CD14-positive monocyte (primary cell): ENCODE results near the gene YRDC. TPM values are rescaled to one million over a fixed set of nuclear protein-coding genes. Genes with fewer than 3 reads are reported as not detected.
A peak's percentile ranks its signal among the peaks of the same experiment; 100 is the strongest.

Source experiments
- DNase-seq, 3 donors: peaks; one replicate each; pipeline ENCODE4 v3.0.0-alpha.2; 2011 to 2022
- H2AFZ ChIP-seq: 2 replicates; pipeline ENCODE4 v1.6.0; 2012; ENCODE audit warnings: mild to moderate bottlenecking, low read depth, low read length, inconsistent platforms; ENCODE audit not compliant: insufficient read depth, poor library complexity, severe bottlenecking
- H3K27ac ChIP-seq, 2 donors: 1 replicate in 1 of 2; 2 replicates in 1 of 2; pipeline ENCODE4 v1.5.1; 2012 to 2013; ENCODE audit warnings: low read length in 2 of 2, control low read depth in 1 of 2, inconsistent platforms in 1 of 2, low read depth in 1 of 2, mild to moderate bottlenecking in 1 of 2
- H3K27me3 ChIP-seq, 2 donors: one replicate each; pipeline versions ENCODE4 v1.6.0 to v1.6.1; 2011 to 2013; ENCODE audit warnings: low read length in 2 of 2; ENCODE audit not compliant: control insufficient read depth in 2 of 2, insufficient read depth in 2 of 2
- H3K36me3 ChIP-seq, 2 donors: replicated peaks in 1 of 2; 1 replicate in 1 of 2; 2 replicates in 1 of 2; pipeline versions ENCODE4 v1.5.1 to v1.6.1; 2012 to 2013; ENCODE audit warnings: low read length in 2 of 2, control low read depth in 1 of 2, inconsistent platforms in 1 of 2, mild to moderate bottlenecking in 1 of 2; ENCODE audit not compliant: insufficient read depth in 2 of 2, control insufficient read depth in 1 of 2
- H3K4me1 ChIP-seq, 2 donors: 1 replicate in 1 of 2; 2 replicates in 1 of 2; pipeline versions ENCODE4 v1.5.1 to v1.6.1; 2012 to 2013; ENCODE audit warnings: low read length in 2 of 2, control low read depth in 1 of 2, inconsistent platforms in 1 of 2, mild to moderate bottlenecking in 1 of 2, moderate library complexity in 1 of 2; ENCODE audit not compliant: insufficient read depth in 2 of 2, control insufficient read depth in 1 of 2
- H3K4me2 ChIP-seq: replicated peaks from 2 replicates; pipeline ENCODE3; 2012; ENCODE audit warnings: low read length, moderate library complexity, mild to moderate bottlenecking; ENCODE audit not compliant: poor library complexity, severe bottlenecking; ENCODE audit errors: extremely low read depth
- H3K4me3 ChIP-seq, 3 experiments: fragments of 200-600 bp in 1 of 3; sonication (generic) in 1 of 3; replicated peaks in 1 of 3; 1 replicate in 2 of 3; 2 replicates in 1 of 3; pipeline ENCODE4 v1.5.1; 2011 to 2013; ENCODE audit warnings: low read length in 3 of 3, mild to moderate bottlenecking in 3 of 3, control low read depth in 2 of 3, low read depth in 2 of 3, inconsistent platforms in 1 of 3, moderate library complexity in 1 of 3
- H3K79me2 ChIP-seq: 2 replicates; pipeline ENCODE4 v1.6.0; 2012; ENCODE audit warnings: mild to moderate bottlenecking, control low read depth, inconsistent platforms, low read length, moderate library complexity; ENCODE audit not compliant: insufficient read depth
- H3K9ac ChIP-seq: 2 replicates; pipeline ENCODE4 v1.6.0; 2017; ENCODE audit warnings: low read length, mild to moderate bottlenecking; ENCODE audit not compliant: insufficient read depth, poor library complexity, severe bottlenecking
- H3K9me3 ChIP-seq, 2 donors: replicated peaks in 1 of 2; 1 replicate in 1 of 2; 2 replicates in 1 of 2; pipeline versions ENCODE4 v1.5.1 to v1.6.1; 2012 to 2013; ENCODE audit warnings: low read length in 2 of 2, control low read depth in 1 of 2; ENCODE audit not compliant: control insufficient read depth in 1 of 2, insufficient read depth in 1 of 2
- H4K20me1 ChIP-seq: 2 replicates; pipeline ENCODE4 v1.6.0; 2012; ENCODE audit warnings: mild to moderate bottlenecking, low read length, control low read depth, moderate library complexity; ENCODE audit not compliant: insufficient read depth
- H3K27ac Mint-ChIP-seq, 7 donors: one replicate each; pipeline ENCODE4 v1.8.0; 2020; ENCODE audit warnings: mild to moderate bottlenecking in 7 of 7, mixed read lengths in 7 of 7, moderate library complexity in 6 of 7, inconsistent platforms in 2 of 7
- H3K27me3 Mint-ChIP-seq, 3 donors: one replicate each; pipeline ENCODE4 v1.8.0; 2021 to 2022; ENCODE audit warnings: low read depth in 3 of 3, mild to moderate bottlenecking in 3 of 3, mixed read lengths in 3 of 3, moderate library complexity in 3 of 3, inconsistent platforms in 1 of 3
- H3K36me3 Mint-ChIP-seq, 2 donors: one replicate each; pipeline ENCODE4 v1.8.0; 2020; ENCODE audit warnings: mixed read lengths in 2 of 2, inconsistent platforms in 1 of 2, mild to moderate bottlenecking in 1 of 2
- H3K4me1 Mint-ChIP-seq: one replicate; pipeline ENCODE4 v1.8.0; 2020; ENCODE audit warnings: mild to moderate bottlenecking, mixed read lengths
- H3K4me3 Mint-ChIP-seq, 2 donors: one replicate each; pipeline ENCODE4 v1.8.0; 2020; ENCODE audit warnings: mild to moderate bottlenecking in 2 of 2, mixed read lengths in 2 of 2, moderate library complexity in 1 of 2
- H3K9me3 Mint-ChIP-seq, 7 donors: one replicate each; pipeline ENCODE4 v1.8.0; 2020 to 2022; ENCODE audit warnings: mixed read lengths in 7 of 7, mild to moderate bottlenecking in 6 of 7, moderate library complexity in 6 of 7, inconsistent platforms in 2 of 7
- CTCF ChIP-seq: fragments of 200-600 bp; IDR thresholded peaks from one replicate; pipeline ENCODE4 v1.8.0; 2022; ENCODE audit warnings: antibody characterized with exemption, mild to moderate bottlenecking
- WGBS: methylation state at CpG from one replicate; pipeline ENCODE4 v1.1.5; 2013; ENCODE audit warnings: missing lambda C conversion rate; ENCODE audit not compliant: insufficient coverage; 5-methylcytosine and 5-hydroxymethylcytosine counted together
- intact Hi-C, 2 donors: fragments of 100-400 bp; cut with micrococcal nuclease; formaldehyde crosslinking; loops; one replicate each; pipeline versions ENCODE4 v1.15.0 to v1.15.1; 2023
- polyA plus RNA-seq, 3 donors: library from polyadenylated mRNA; depleted of rRNA in 1 of 3; unstranded in 2 of 3; stranded (reverse) in 1 of 3; fragments of 300-500 nt in 2 of 3; fragments of >200 nt in 1 of 3; fragmentation: Illumina TruSeq in 2 of 3; gene quantifications; 1 replicate in 2 of 3; 2 replicates in 1 of 3; pipeline ENCODE4 v1.2.3, GENCODE V29; 2012 to 2021

YRDC gene
- polyA plus RNA-seq, 3 donors: 10.4 to 29.6 (median 13.3) TPM

GRCh38 chr1:37840711-37841110, 32.7 kb upstream of the YRDC start:
- H3K9ac ChIP-seq: no peak overlapping the region
- Mint-ChIP-seq H3K27ac (peak overlapping the region in 3 of 7 donors; percentile 27 to 73 (median 57)), H3K9me3 (no peaks in the 10 kb centered on the region), H3K4me1 (peaks cover 18% of the 10 kb centered on the region), H3K27me3 (peaks cover 0 to 1% (median 0%) of the 10 kb centered on the region in 3 donors), H3K4me3 (no peak overlapping the region), H3K36me3 (peaks cover 72 to 83% of the 10 kb centered on the region in 2 donors)
- peaks cover 36 to 37% of the 10 kb centered on the region in 2 donors for H3K4me1 ChIP-seq
- peak overlapping the region in 1 of 2 donors; percentile 46 for H3K27ac ChIP-seq
- H3K9me3 ChIP-seq: no peaks in the 10 kb centered on the region
- H3K4me3 ChIP-seq: no peak overlapping the region
- no peak overlapping the region for H3K4me2 ChIP-seq
- DNase-seq: no peak
- H3K79me2 ChIP-seq: peaks cover 96% of the 10 kb centered on the region
- no peak for TF ChIP-seq CTCF
- WGBS: no CpG with 5 or more reads among the region's 1 CpG
- H4K20me1 ChIP-seq: peaks cover 64% of the 10 kb centered on the region
- intact Hi-C loops: no loop called here
- H3K36me3 ChIP-seq: peaks cover 59 to 68% of the 10 kb centered on the region in 2 donors
- H3K27me3 ChIP-seq: no peaks in the 10 kb centered on the region
- H2AFZ ChIP-seq: no peak overlapping the region

- H3K27ac ChIP-seq: peak overlapping the region in 1 of 2 donors; percentile 3
- H3K9me3 Mint-ChIP-seq: no peaks in the 10 kb centered on the region
- peaks cover 74% of the 10 kb centered on the region for H4K20me1 ChIP-seq
- no peak overlapping the region for H3K4me3 ChIP-seq
- intact Hi-C loops: no loop called here
- no peak overlapping the region for H3K4me2 ChIP-seq
- no peaks in the 10 kb centered on the region for H3K9me3 ChIP-seq
- H3K79me2 ChIP-seq: peaks cover 96% of the 10 kb centered on the region
- peak overlapping the region in 4 of 7 donors; percentile 26 to 53 (median 40) for H3K27ac Mint-ChIP-seq
- H3K4me3 Mint-ChIP-seq: no peak overlapping the region
- 95% methylated on average over 6 of the region's 10 CpGs for WGBS
- H3K36me3 ChIP-seq: peaks cover 70 to 78% of the 10 kb centered on the region in 2 donors
- peaks cover 77 to 92% of the 10 kb centered on the region in 2 donors for H3K36me3 Mint-ChIP-seq
- H3K27me3 Mint-ChIP-seq: peaks cover 0 to 1% (median 0%) of the 10 kb centered on the region in 3 donors
- no peak overlapping the region for H3K9ac ChIP-seq
- H3K27me3 ChIP-seq: no peaks in the 10 kb centered on the region
- no peak for DNase-seq
- peaks cover 25 to 27% of the 10 kb centered on the region in 2 donors for H3K4me1 ChIP-seq
- no peak for TF ChIP-seq CTCF
- H2AFZ ChIP-seq: no peak overlapping the region
- peaks cover 18% of the 10 kb centered on the region for H3K4me1 Mint-ChIP-seq
Observed at GRCh38 chr1:37839676-37840075, 31.7 kb upstream of the YRDC start.
